HFFc6 (cell line): ENCODE measurements around the gene SLC39A11. TPM values are rescaled to one million over a fixed set of nuclear protein-coding genes. Genes with fewer than 3 reads are reported as not detected.

Source experiments
- DNase-seq: peaks from one replicate; pipeline ENCODE4 v3.0.0-alpha.2; 2018
- H3K27ac Mint-ChIP-seq: 2 replicates; pipeline ENCODE4 v1.8.0; 2020; ENCODE audit warnings: mild to moderate bottlenecking, mixed read lengths
- H3K27me3 Mint-ChIP-seq: 2 replicates; pipeline ENCODE4 v1.8.0; 2021; ENCODE audit warnings: mild to moderate bottlenecking, moderate library complexity, mixed read lengths; ENCODE audit not compliant: insufficient read depth
- H3K36me3 Mint-ChIP-seq: 2 replicates; pipeline ENCODE4 v1.8.0; 2021; ENCODE audit warnings: low read depth, mixed read lengths
- H3K4me1 Mint-ChIP-seq: 2 replicates; pipeline ENCODE4 v1.8.0; 2020; ENCODE audit warnings: low read depth, mixed read lengths
- H3K4me3 Mint-ChIP-seq: 2 replicates; pipeline ENCODE4 v1.8.0; 2020; ENCODE audit warnings: mild to moderate bottlenecking, moderate library complexity, mixed read lengths
- H3K9me3 Mint-ChIP-seq: 2 replicates; pipeline ENCODE4 v1.8.0; 2020; ENCODE audit warnings: mild to moderate bottlenecking, mixed read lengths
- CTCF ChIP-seq: fragments of 200-600 bp; sonication (generic); IDR thresholded peaks from 2 replicates; pipeline ENCODE4 v1.5.0; 2021; ENCODE audit warnings: antibody characterized with exemption, mild to moderate bottlenecking
- total RNA-seq, 6 experiments: library from RNA; stranded (reverse); fragmentation: NEBNext Ultra II Directional; extraction: Animal tissue kit (Norgen Biotek cat#: 25700); gene quantifications; 2 replicates in 1 of 6; 3 replicates in 5 of 6; pipeline ENCODE4 v1.2.3, GENCODE V29; 2021

Gene SLC39A11
- total RNA-seq, 6 experiments from 2014 or later: 29.7 to 40.6 (median 34.9) TPM

- TF ChIP-seq CTCF: no peak
- Mint-ChIP-seq H3K36me3 (peaks cover 7% of the 10 kb centered on the region), H3K27ac (no peak overlapping the region), H3K9me3 (no peaks in the 10 kb centered on the region), H3K27me3 (peaks cover 2% of the 10 kb centered on the region; the same call in 1 of the 2 replicates), H3K4me3 (no peak overlapping the region), H3K4me1 (no peaks in the 10 kb centered on the region)
- DNase-seq: no peak
Measured at GRCh38 chr17:72858826-72859495, 233.5 kb downstream of the SLC39A11 start.

DNA sequence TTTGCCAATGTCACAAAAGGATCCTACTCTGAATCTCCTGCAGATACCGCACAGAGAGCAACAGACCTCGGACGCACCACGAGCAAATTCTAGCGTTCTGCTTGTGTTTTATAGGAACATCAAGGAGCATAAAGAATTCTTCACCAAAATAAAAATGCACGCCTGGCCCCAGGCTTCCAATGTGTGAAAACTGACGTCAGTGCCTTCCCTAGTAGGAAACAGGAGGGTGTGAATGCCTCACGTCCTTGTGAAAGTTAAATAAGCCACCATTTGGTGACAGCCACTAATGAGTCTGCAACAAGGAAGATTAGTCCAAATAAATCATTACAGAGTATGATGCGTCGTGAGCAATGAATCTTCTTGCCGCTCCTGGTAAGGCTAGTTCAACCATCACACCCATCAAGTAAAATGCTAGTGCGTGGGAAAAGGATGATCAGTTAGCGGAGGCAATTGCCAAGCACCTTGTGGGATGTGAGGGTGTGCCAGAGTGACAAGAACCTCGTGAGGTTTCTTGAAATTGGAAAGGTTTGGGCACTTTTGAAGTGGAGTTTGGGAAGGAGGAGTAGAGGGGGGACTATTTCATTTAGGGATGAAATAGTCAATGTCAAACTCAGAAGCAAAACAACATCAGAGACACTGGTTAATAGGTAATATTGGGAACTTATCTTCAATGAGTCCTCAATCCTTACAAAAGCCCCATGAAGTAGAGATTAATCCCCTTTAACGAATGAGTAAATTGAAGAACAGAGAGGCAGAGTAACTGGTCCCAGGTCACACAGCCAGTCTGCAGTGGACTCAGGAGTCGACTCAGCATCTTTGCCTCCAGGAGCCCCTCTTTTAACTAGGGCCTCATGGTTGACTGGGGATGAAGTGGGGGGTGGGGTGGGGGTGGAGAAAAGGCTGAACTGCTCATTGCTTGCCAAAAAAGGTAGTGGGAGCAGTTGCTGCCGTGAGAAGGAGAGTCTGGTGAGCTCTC lies 238.8 kb downstream of the SLC39A11 start:
- no peak for DNase-seq
- Mint-ChIP-seq H3K27me3 (peaks cover 2% of the 10 kb centered on the region), H3K4me3 (no peak overlapping the region), H3K9me3 (no peaks in the 10 kb centered on the region), H3K36me3 (peaks cover 18% of the 10 kb centered on the region), H3K4me1 (peaks cover 15% of the 10 kb centered on the region), H3K27ac (no peak overlapping the region)
- no peak for TF ChIP-seq CTCF

DNA sequence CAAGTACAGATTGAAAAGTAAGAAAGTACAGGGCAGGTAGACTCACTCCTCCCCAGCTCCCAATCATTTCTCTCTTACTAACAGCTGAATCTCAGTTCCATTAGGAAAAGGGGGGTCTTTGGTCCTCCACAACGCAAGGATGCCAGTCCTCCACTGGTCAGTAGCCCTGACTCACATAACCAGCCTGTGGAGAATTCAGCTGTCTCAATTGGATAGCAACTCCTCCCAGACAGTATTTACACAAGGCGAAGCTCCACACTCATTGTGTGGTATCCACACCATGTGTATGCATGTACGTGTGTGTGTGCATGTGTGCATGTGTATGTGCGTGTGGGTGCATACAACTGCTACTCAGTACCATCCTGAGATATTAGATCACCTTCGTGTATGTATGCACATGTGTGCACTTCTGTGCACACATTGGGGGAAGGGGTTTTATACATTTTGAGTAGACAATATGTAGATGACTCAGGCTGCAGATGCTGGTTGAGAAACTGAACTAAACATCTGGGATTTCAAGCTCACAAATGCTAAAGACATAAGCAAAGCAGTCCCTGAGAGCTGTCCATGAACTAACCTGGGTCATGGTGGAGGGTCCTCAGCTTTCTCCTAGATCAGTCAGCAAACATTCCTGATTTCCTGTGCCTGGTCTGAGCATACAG lies 240.1 kb downstream of the SLC39A11 start:
- peaks cover 15% of the 10 kb centered on the region for H3K4me1 Mint-ChIP-seq
- TF ChIP-seq CTCF: no peak
- H3K27ac Mint-ChIP-seq: no peak overlapping the region
- H3K4me3 Mint-ChIP-seq: no peak overlapping the region
- H3K9me3 Mint-ChIP-seq: no peaks in the 10 kb centered on the region
- H3K36me3 Mint-ChIP-seq: peaks cover 12% of the 10 kb centered on the region
- no peak for DNase-seq
- peaks cover 2% of the 10 kb centered on the region for H3K27me3 Mint-ChIP-seq

DNA sequence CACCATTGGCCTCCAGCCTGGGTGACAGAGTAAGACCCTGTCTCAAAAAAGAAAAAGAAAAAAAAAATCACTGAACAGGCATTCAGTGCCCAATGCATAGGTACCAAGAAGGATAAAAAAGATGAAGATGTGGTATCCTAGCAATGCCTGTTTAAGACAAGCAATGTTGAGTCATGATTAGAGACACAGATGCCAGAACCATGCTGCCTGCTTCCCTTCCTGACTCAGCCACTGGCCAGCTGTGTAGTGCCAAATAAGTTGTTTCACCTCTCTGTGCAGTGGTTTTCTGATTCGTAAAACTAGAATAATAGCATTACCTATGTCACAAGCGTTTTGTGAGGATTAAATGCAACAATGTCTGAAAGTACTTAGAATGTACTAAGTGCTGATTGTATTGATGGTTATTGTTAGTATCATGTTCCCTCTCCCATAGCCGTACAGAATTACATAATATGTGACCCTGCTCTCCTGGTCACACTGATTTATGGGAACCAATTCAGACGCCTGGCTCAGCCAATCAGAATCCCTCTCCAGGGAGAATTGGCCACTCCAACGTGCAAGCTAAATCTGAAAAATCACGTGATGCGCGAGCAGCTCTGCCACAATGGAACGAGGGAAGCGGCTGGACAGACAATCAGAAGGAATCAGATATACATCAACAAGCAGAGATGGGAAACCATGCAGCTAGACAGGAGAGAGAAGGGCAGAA lies 241.9 kb downstream of the SLC39A11 start:
- no peaks in the 10 kb centered on the region for H3K9me3 Mint-ChIP-seq
- H3K4me1 Mint-ChIP-seq: peaks cover 15% of the 10 kb centered on the region
- no peak overlapping the region for H3K4me3 Mint-ChIP-seq
- peak; percentile 76 for DNase-seq
- H3K27ac Mint-ChIP-seq: peak overlapping the region; percentile 40; the same call in 1 of the 2 replicates
- H3K36me3 Mint-ChIP-seq: peaks cover 12% of the 10 kb centered on the region
- H3K27me3 Mint-ChIP-seq: peaks cover 2% of the 10 kb centered on the region
- TF ChIP-seq CTCF: no peak

GRCh38 chr17:72846399-72846798 lies 246.1 kb downstream of the SLC39A11 start:
- no peak overlapping the region for H3K4me3 Mint-ChIP-seq
- H3K27me3 Mint-ChIP-seq: no peaks in the 10 kb centered on the region
- TF ChIP-seq CTCF: no peak
- no peak overlapping the region for H3K27ac Mint-ChIP-seq
- no peak for DNase-seq
- H3K4me1 Mint-ChIP-seq: peaks cover 15% of the 10 kb centered on the region
- H3K9me3 Mint-ChIP-seq: no peaks in the 10 kb centered on the region
- H3K36me3 Mint-ChIP-seq: peaks cover 25% of the 10 kb centered on the region
